ENCODE data around the gene TCF12.

TCF12 gene

GRCh38 chr15:57034613-57035012 lies 116.2 kb downstream of the TCF12 start:
- Histone ChIP-seq H3K36me3 (ENCODE audit: control insufficient read depth, insufficient read depth, low read length) (no peaks in the 10 kb centered on the region), H3K27me3 (replicated peaks; ENCODE audit: control insufficient read depth, insufficient read depth, low read length, poor library complexity, severe bottlenecking) (no peaks in the 10 kb centered on the region), H3K27ac (ENCODE audit: insufficient read depth, low read length, poor library complexity, severe bottlenecking) (no peak overlapping the region), H3K9me3 (ENCODE audit: control insufficient read depth, low read length) (no peaks in the 10 kb centered on the region), H3K4me1 (ENCODE audit: control insufficient read depth, insufficient read depth, low read length, poor library complexity, severe bottlenecking) (no peaks in the 10 kb centered on the region), H3K4me3 (ENCODE audit: insufficient read depth, low read depth, low read length, poor library complexity, severe bottlenecking) (no peak overlapping the region)
- DNase-seq: no peak

DNA sequence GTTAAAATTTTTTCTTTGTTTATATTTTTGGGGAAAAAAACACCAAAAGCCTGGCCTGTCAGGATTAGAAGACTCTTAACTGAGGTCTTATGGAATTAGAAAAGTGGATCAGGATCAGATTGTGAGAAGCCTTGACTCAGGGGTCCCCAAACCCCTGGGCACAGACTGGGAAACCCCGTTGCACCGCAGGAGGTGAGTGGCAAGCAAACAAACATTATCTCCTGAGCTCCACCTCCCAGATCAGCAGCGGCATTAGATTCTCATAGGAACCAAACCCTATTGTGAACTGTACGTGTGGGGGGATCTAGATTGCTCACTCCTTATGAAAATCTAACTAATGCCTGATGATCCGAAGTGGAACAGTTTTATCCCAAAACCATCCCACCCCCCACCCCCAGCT lies 117.2 kb downstream of the TCF12 start:
- H3K27me3 ChIP-seq (replicated peaks; ENCODE audit: control insufficient read depth, insufficient read depth, low read length, poor library complexity, severe bottlenecking): no peaks in the 10 kb centered on the region
- H3K4me1 ChIP-seq (ENCODE audit: control insufficient read depth, insufficient read depth, low read length, poor library complexity, severe bottlenecking): no peaks in the 10 kb centered on the region
- no peaks in the 10 kb centered on the region for H3K9me3 ChIP-seq (ENCODE audit: control insufficient read depth, low read length)
- DNase-seq: no peak
- H3K27ac ChIP-seq (ENCODE audit: insufficient read depth, low read length, poor library complexity, severe bottlenecking): no peak overlapping the region
- no peaks in the 10 kb centered on the region for H3K36me3 ChIP-seq (ENCODE audit: control insufficient read depth, insufficient read depth, low read length)
- no peak overlapping the region for H3K4me3 ChIP-seq (ENCODE audit: insufficient read depth, low read depth, low read length, poor library complexity, severe bottlenecking)

GRCh38 chr15:57036352-57036751 lies 117.9 kb downstream of the TCF12 start:
- no peaks in the 10 kb centered on the region for H3K27me3 ChIP-seq (replicated peaks; ENCODE audit: control insufficient read depth, insufficient read depth, low read length, poor library complexity, severe bottlenecking)
- no peak for DNase-seq
- no peaks in the 10 kb centered on the region for H3K36me3 ChIP-seq (ENCODE audit: control insufficient read depth, insufficient read depth, low read length)
- no peaks in the 10 kb centered on the region for H3K4me1 ChIP-seq (ENCODE audit: control insufficient read depth, insufficient read depth, low read length, poor library complexity, severe bottlenecking)
- no peak overlapping the region for H3K4me3 ChIP-seq (ENCODE audit: insufficient read depth, low read depth, low read length, poor library complexity, severe bottlenecking)
- H3K27ac ChIP-seq (ENCODE audit: insufficient read depth, low read length, poor library complexity, severe bottlenecking): no peak overlapping the region
- H3K9me3 ChIP-seq (ENCODE audit: control insufficient read depth, low read length): no peaks in the 10 kb centered on the region

- no peaks in the 10 kb centered on the region for H3K27me3 ChIP-seq (replicated peaks; ENCODE audit: control insufficient read depth, insufficient read depth, low read length, poor library complexity, severe bottlenecking)
- H3K9me3 ChIP-seq (ENCODE audit: control insufficient read depth, low read length): no peaks in the 10 kb centered on the region
- no peak overlapping the region for H3K4me3 ChIP-seq (ENCODE audit: insufficient read depth, low read depth, low read length, poor library complexity, severe bottlenecking)
- H3K36me3 ChIP-seq (ENCODE audit: control insufficient read depth, insufficient read depth, low read length): no peaks in the 10 kb centered on the region
- no peak overlapping the region for H3K27ac ChIP-seq (ENCODE audit: insufficient read depth, low read length, poor library complexity, severe bottlenecking)
- DNase-seq: no peak
- H3K4me1 ChIP-seq (ENCODE audit: control insufficient read depth, insufficient read depth, low read length, poor library complexity, severe bottlenecking): no peaks in the 10 kb centered on the region
Measured at GRCh38 chr15:57037548-57037947, 119.1 kb downstream of the TCF12 start.

- Histone ChIP-seq H3K36me3 (ENCODE audit: control insufficient read depth, insufficient read depth, low read length) (no peaks in the 10 kb centered on the region), H3K27ac (ENCODE audit: insufficient read depth, low read length, poor library complexity, severe bottlenecking) (no peak overlapping the region), H3K4me1 (ENCODE audit: control insufficient read depth, insufficient read depth, low read length, poor library complexity, severe bottlenecking) (no peaks in the 10 kb centered on the region), H3K27me3 (replicated peaks; ENCODE audit: control insufficient read depth, insufficient read depth, low read length, poor library complexity, severe bottlenecking) (no peaks in the 10 kb centered on the region), H3K4me3 (ENCODE audit: insufficient read depth, low read depth, low read length, poor library complexity, severe bottlenecking) (no peak overlapping the region), H3K9me3 (ENCODE audit: control insufficient read depth, low read length) (no peaks in the 10 kb centered on the region)
- no peak for DNase-seq
Measured at GRCh38 chr15:57038040-57038439, 119.6 kb downstream of the TCF12 start.

- H3K4me3 ChIP-seq (ENCODE audit: insufficient read depth, low read depth, low read length, poor library complexity, severe bottlenecking): no peak overlapping the region
- no peak for DNase-seq
- H3K36me3 ChIP-seq (ENCODE audit: control insufficient read depth, insufficient read depth, low read length): no peaks in the 10 kb centered on the region
- no peak overlapping the region for H3K27ac ChIP-seq (ENCODE audit: insufficient read depth, low read length, poor library complexity, severe bottlenecking)
- H3K27me3 ChIP-seq (replicated peaks; ENCODE audit: control insufficient read depth, insufficient read depth, low read length, poor library complexity, severe bottlenecking): no peaks in the 10 kb centered on the region
- H3K9me3 ChIP-seq (ENCODE audit: control insufficient read depth, low read length): no peaks in the 10 kb centered on the region
- no peaks in the 10 kb centered on the region for H3K4me1 ChIP-seq (ENCODE audit: control insufficient read depth, insufficient read depth, low read length, poor library complexity, severe bottlenecking)
Measured at GRCh38 chr15:57038496-57038895, 120.1 kb downstream of the TCF12 start.

- Histone ChIP-seq H3K4me3 (ENCODE audit: insufficient read depth, low read depth, low read length, poor library complexity, severe bottlenecking) (no peak overlapping the region), H3K4me1 (ENCODE audit: control insufficient read depth, insufficient read depth, low read length, poor library complexity, severe bottlenecking) (no peaks in the 10 kb centered on the region), H3K27me3 (replicated peaks; ENCODE audit: control insufficient read depth, insufficient read depth, low read length, poor library complexity, severe bottlenecking) (no peaks in the 10 kb centered on the region), H3K36me3 (ENCODE audit: control insufficient read depth, insufficient read depth, low read length) (no peaks in the 10 kb centered on the region), H3K9me3 (ENCODE audit: control insufficient read depth, low read length) (no peaks in the 10 kb centered on the region), H3K27ac (ENCODE audit: insufficient read depth, low read length, poor library complexity, severe bottlenecking) (no peak overlapping the region)
- DNase-seq: no peak
Measured at GRCh38 chr15:57041416-57041815, 123.0 kb downstream of the TCF12 start.

- Histone ChIP-seq H3K9me3 (ENCODE audit: control insufficient read depth, low read length) (no peaks in the 10 kb centered on the region), H3K27me3 (replicated peaks; ENCODE audit: control insufficient read depth, insufficient read depth, low read length, poor library complexity, severe bottlenecking) (no peaks in the 10 kb centered on the region), H3K4me3 (ENCODE audit: insufficient read depth, low read depth, low read length, poor library complexity, severe bottlenecking) (no peak overlapping the region), H3K4me1 (ENCODE audit: control insufficient read depth, insufficient read depth, low read length, poor library complexity, severe bottlenecking) (no peaks in the 10 kb centered on the region), H3K36me3 (ENCODE audit: control insufficient read depth, insufficient read depth, low read length) (no peaks in the 10 kb centered on the region), H3K27ac (ENCODE audit: insufficient read depth, low read length, poor library complexity, severe bottlenecking) (no peak overlapping the region)
- DNase-seq: no peak
Measured at GRCh38 chr15:57044072-57044702, 125.7 kb downstream of the TCF12 start.

DNA sequence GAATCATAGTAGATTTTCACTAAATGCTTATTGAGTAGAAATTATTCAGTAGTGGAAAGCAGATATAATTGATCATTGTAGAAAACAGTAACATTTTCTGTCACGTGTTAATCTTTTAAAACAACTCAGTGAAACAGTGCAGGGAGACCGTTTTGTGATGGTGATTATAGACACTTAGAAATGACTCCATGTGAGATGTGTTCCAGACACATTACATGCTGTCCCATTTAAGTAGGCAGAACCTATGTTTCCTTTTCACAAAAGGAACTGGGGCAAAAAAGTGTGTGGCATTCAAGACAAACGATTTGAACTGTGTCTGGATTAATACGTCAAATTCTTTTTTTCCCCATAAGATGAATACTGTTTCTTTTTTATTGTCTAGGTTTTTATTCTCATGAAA lies 126.5 kb downstream of the TCF12 start:
- DNase-seq: no peak

GRCh38 chr15:57045741-57046382 lies 127.4 kb downstream of the TCF12 start:
- no peak for DNase-seq
- Histone ChIP-seq H3K27me3 (replicated peaks; ENCODE audit: control insufficient read depth, insufficient read depth, low read length, poor library complexity, severe bottlenecking) (no peaks in the 10 kb centered on the region), H3K9me3 (ENCODE audit: control insufficient read depth, low read length) (no peaks in the 10 kb centered on the region)

More for the DNA sequence above, 126.5 kb downstream of the TCF12 start:
- H3K27me3 ChIP-seq (replicated peaks; ENCODE audit: control insufficient read depth, insufficient read depth, low read length, poor library complexity, severe bottlenecking): no peaks in the 10 kb centered on the region
- H3K27ac ChIP-seq (ENCODE audit: insufficient read depth, low read length, poor library complexity, severe bottlenecking): no peak overlapping the region
- no peaks in the 10 kb centered on the region for H3K36me3 ChIP-seq (ENCODE audit: control insufficient read depth, insufficient read depth, low read length)
- H3K9me3 ChIP-seq (ENCODE audit: control insufficient read depth, low read length): no peaks in the 10 kb centered on the region
- H3K4me1 ChIP-seq (ENCODE audit: control insufficient read depth, insufficient read depth, low read length, poor library complexity, severe bottlenecking): no peaks in the 10 kb centered on the region
- H3K4me3 ChIP-seq (ENCODE audit: insufficient read depth, low read depth, low read length, poor library complexity, severe bottlenecking): no peak overlapping the region

More at GRCh38 chr15:57045741-57046382, 127.4 kb downstream of the TCF12 start:
- Histone ChIP-seq H3K36me3 (ENCODE audit: control insufficient read depth, insufficient read depth, low read length) (no peaks in the 10 kb centered on the region), H3K4me3 (ENCODE audit: insufficient read depth, low read depth, low read length, poor library complexity, severe bottlenecking) (no peak overlapping the region), H3K27ac (ENCODE audit: insufficient read depth, low read length, poor library complexity, severe bottlenecking) (no peak overlapping the region), H3K4me1 (ENCODE audit: control insufficient read depth, insufficient read depth, low read length, poor library complexity, severe bottlenecking) (no peaks in the 10 kb centered on the region)
